Measurements from ENCODE around the gene PRKAG2.
A peak's percentile ranks its signal among the peaks of the same experiment; 100 is the strongest.

Gene PRKAG2

GRCh38 chr7:151648429-151648828 is 228.5 kb downstream of the PRKAG2 start:
- no peak for DNase-seq (ENCODE audit: low read depth in 2 of 2)

DNA sequence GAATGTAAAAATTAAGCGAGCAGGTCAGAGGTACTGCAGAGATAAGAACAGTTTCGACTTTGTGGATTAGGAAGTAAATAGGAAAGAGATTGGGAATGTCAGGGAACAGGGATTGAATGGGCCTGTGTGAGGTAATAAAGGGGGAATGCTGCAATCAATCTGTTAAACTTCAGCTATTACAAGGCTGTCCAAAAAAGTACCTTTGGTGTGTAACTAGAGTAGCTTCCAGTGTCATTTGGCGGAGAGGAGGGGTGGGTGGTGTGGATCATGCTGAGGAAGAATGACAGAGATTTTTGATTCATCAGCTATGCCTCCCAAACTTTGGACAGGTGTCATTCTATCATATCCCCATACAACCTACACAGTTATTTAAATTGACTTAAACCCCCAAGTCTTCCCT is 229.0 kb downstream of the PRKAG2 start:
- DNase-seq (ENCODE audit: low read depth in 2 of 2) = no peak

DNA sequence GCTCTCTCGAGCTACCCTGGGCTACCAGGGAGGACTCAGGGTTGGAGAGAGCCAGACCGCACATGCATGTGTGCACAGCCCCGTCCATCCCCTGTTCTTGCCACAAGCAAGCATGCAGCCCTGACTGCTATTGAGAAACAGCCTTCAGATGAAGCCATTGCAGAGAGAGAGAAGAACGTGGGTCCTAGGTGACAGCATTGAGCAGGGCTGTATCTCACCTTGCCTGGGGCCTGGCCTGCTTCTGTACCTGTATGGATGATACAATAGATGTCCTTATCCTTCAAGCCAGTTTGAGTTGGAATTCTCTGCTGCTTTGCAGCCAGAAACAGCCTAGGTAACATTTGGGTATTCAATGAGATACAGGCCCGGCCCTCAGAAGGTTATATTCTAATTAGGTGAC is 229.9 kb downstream of the PRKAG2 start:
- no peak for DNase-seq (ENCODE audit: low read depth in 2 of 2)

DNA sequence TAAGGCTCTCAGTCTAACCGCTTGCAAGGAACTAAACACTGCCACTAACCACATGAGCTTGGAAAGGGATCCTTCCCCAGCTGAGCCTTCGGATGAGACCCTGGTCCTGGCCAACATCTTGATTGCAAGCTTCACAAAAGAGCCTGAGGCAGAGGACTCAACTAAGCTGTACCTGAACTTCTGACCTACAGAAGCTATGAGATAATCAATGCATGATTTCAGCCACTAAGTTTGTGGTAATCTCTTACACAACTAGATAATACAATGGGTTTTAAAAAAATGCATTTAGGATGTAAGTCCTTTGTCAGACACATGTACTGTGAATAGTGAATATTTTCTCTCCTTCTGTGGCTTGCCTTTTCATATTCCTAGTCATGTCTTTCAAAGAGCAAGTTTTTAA is 231.6 kb downstream of the PRKAG2 start:
- DNase-seq (ENCODE audit: low read depth in 2 of 2) = no peak

DNA sequence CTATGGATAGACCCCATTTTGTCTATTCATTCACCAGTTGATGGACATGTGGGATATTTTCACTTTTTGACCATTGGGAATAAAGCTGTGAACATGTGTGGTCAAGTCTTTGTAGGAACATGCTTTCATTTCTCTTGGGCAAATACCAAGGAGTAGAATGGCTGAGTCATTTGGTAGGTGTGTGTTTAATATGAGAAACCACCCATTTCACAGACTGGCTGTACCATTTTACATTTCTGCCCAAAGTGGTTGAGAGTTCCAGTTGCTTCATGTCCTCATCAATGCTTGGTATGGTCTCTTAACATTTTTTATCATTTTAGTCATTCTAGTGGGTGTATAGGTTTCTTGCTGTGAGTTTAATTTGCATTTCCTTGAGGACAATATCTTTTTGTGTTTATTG is 232.4 kb downstream of the PRKAG2 start:
- DNase-seq (ENCODE audit: low read depth in 2 of 2) = no peak

GRCh38 chr7:151642746-151643145 is 234.2 kb downstream of the PRKAG2 start:
- DNase-seq (ENCODE audit: low read depth in 2 of 2) = no peak

GRCh38 chr7:151641587-151641986 is 235.3 kb downstream of the PRKAG2 start:
- no peak for DNase-seq (ENCODE audit: low read depth in 2 of 2)

DNA sequence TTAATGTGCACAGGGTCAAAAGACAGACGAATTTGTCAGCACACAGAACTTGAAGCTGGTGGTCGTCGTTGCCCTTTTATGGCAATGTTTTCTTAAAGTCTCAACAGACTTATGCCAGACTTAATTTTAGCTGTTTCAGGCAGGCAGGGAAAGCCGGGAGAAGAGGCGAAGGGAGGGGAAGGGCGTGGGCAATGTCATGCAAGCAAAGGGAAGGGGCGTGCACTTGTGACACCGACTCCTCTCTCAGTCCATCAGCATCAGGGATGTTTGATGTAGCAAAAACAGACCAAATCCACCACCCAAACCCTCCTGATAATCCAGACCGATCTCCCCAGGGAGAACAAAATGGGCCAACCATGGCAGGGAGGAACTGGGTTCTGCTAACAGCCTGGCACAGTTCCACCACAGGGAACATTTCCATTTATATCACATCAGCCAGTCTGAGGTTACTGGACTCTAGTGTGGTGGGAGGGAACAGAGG is 239.1 kb downstream of the PRKAG2 start:
- DNase-seq (ENCODE audit: low read depth in 2 of 2) = no peak

GRCh38 chr7:151634643-151635042 is 242.3 kb downstream of the PRKAG2 start:
- DNase-seq (ENCODE audit: low read depth in 2 of 2) = no peak

DNA sequence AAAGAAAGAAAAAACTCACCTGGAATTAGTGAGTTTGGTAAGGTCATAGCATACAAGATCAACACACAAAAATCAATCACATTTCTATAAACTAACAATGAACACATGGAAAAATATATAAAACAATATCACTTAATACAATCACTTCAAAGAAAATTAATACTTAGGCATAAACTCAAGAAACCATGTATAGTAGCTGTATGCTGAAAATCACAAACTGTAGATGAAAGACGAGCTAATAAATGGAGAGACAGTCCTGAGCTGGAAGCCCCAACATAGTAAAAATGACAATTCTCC is 243.5 kb downstream of the PRKAG2 start:
- no peak for DNase-seq (ENCODE audit: low read depth in 2 of 2)

DNA sequence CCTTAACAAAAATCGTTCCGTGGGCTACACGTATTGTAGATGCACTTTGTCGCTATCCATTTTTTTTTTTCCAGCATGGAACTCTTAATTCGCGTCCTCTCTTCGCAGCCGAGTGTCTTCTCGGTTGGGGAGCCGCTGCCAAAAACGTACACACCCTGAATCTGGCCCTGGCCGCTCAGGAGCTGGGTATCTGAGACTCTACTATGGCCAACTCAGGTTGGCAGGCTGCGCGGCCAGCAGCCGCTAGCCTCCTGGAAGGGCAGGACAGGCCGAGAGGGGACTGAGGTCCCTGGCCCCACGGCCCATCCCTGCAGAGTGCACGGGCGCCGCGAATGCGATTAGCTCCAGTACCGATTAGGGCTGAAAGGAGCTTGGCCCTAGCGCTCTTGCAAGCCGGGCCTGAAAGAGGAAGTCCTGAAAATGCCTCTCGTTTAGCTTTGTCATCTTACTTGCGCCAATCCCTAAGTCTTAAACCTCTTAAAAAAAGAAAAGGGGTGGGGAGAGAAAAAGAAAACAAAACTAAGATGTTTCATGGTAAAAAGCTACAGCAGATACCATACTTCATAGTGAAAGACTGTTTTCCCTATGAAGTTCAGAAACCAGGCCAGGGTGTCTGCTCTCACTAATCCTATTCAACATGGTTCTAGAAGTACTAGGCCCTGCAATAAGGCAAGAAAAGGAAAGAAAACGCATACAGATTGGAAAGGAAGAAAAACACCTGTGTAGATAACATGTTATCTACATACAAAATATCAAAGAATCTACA is 244.0 kb downstream of the PRKAG2 start:
- peak; percentile 30 to 40 for DNase-seq (ENCODE audit: low read depth in 2 of 2)

DNA sequence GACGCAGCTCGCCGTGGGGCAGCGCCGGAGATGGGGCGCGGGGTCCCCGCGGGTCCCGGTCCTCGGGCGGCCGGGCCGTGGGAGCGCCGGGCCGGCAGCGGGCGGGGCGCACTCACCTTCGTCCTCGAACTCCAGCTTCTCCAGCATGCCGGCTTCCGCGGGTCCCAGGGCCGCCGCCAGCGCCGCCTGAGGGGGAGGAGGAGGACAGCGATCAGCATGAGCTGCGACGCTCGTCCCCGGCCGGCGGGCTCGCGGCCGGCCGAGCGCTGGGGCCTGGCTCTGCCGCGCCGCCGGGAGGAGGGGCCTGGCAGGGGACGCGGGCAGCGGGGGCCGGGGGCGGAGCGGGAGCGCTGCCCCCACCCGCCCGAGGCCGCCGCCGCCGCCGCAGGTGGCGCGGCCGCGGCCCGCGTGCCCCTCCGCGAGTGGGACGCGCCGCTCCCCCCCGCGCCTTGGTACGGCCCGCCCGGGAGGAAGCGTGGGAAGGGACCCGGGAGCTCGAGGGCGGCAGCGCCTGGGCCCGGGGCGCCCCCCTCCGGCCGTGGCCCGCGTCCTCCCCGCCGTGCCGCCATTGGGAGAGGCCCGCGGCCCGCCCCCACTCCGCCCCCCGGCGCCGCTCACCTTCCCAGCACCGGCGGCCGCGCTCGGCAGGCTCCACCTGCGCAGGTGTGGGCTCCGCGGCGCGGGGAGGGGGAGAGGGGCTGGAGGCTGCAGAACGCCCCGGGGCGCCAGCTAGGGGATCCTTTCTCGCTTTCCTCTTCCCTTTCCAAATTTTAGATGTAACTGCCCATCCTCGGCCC is 244.8 kb downstream of the PRKAG2 start:
- peak; percentile 65 to 85 for DNase-seq (ENCODE audit: low read depth in 2 of 2)

DNA sequence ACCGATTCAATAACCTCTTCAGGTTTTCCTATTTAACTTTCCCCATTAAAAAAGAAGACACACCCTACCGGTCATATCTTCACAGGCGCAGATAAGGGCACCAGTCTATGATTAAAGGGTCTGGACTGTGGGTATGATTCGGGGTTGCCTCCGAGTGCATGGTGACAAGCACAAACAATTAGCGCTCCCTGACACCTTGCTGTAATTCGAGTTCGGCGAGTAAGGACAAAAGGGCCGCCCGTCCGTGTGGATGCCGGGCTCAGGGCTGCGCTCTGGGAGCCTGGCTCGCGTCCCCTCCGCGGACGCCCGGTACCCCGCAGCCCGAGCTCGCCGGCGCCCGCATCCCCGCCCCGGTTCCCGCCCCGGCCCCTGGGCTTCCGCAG is 245.4 kb downstream of the PRKAG2 start:
- DNase-seq (ENCODE audit: low read depth in 2 of 2) = peak in 1 of 2 donors; percentile 9

DNA sequence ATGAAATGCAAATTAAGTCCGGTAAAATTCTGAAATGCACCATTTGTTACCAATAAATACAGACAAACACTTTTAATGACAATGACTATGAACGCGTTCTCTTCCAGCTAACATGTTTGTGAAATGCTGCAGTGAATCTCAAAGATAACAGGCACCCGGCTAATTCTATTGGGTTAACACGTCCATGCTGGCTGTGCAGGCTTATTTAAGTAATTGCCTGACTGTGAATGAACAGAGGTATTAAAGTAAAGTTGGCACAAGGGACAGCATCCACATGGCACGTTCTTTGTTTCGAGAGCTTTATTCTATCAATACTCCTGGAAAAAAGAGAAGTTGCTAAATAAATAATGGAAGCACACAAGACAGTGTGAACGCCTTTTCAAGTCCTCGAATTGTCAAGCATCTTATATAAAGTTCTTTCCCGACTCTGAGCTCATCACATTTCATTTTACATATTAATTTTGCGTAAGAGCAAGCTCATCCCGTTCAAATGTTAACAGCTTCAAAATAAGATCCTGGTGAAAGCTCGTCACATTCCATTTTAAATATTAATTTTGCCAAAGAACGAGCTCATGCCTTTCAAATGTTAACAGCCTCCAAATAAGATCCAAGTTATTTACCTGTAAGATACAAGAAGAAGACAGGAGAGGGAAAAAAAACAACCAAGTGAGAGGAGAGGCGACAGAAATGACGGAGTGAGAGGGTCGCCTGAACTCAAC is 245.9 kb downstream of the PRKAG2 start:
- DNase-seq (ENCODE audit: low read depth in 2 of 2) = no peak

- no peak for DNase-seq (ENCODE audit: low read depth in 2 of 2)
Measured at GRCh38 chr7:151630358-151630757, 246.6 kb downstream of the PRKAG2 start.

- DNase-seq (ENCODE audit: low read depth in 2 of 2) = no peak
Measured at GRCh38 chr7:151629713-151630272, 247.1 kb downstream of the PRKAG2 start.

- no peak for DNase-seq (ENCODE audit: low read depth in 2 of 2)
Measured at GRCh38 chr7:151628846-151629604, 247.9 kb downstream of the PRKAG2 start.

DNA sequence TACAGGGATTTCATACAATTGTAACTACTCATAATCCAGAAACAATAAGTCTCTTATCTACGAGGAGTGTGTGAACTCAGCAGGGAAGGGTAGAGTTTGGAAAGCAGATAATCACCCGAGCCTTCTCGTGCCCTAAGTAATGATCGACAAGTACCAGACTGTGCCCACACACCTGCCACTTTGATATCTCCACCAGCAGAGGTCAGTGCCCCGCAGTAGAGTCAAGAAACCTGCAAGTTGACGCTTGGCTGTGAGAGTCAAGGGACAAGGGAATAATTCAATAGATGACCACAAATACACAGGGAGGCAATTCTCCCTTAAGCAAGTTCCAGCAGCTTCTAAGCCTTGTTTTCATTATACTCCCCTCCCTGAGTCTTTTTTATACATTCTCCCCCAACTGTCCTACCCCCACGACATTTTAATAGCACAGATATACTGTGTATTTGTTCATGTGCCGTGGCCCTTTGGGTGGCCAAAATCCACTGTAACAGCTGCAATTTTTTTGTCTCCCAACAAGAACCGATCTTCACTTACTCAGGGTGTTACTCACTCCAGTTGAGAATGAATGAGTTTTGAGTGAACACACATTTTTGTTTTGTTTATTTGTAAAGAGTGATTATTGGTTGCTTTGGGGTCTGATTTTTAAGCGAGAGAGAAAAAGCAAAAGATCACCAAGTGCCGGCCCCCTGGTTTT is 250.3 kb downstream of the PRKAG2 start:
- DNase-seq (ENCODE audit: low read depth in 2 of 2) = no peak

GRCh38 chr7:151625606-151626005 is 251.3 kb downstream of the PRKAG2 start:
- DNase-seq (ENCODE audit: low read depth in 2 of 2) = no peak

DNA sequence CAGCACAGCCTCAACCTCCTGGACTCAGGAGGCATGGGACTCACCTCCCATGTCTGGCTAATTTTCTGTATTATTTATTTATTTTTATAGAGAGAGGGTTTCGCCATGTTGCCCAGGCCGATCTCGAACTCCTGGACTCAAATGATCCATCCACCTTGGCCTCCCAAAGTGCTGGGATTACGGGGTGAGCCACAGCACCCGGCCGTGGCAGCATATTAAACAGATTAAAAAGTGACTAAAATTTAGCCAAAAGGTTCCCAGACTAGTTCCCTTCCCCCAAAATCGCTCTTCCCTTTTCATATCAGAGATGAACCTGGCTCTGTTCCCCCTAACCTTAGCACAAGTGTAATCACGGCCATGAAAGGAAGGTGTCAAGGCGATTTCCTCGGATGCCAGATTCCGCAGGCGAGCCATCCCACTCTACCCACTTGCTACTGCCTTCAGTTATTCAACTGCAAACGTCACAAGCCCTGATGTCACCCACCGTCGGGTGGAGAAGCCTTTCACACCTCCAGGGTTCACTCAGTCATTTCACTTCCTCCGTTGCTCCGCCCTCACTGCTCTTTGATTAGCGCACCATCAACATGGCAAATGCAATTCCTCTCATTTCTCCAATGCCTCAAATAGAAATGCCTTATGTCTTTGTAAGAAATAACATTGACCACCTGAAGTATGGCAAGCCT is 252.5 kb downstream of the PRKAG2 start:
- no peak for DNase-seq (ENCODE audit: low read depth in 2 of 2)
